GM13976 (cell line): Measurements from ENCODE around the gene TMA16.

Experiments used
- DNase-seq: peaks from one replicate; pipeline ENCODE4 v3.0.0; 2012; ENCODE audit warnings: low spot score
- in situ Hi-C: fragments of 300-500 bp; cut with MboI; formaldehyde crosslinking; loops from one replicate; pipeline ENCODE4 v1.12.0; 2022; ENCODE audit warnings: low sequenced_read_pairs, mixed read lengths, inconsistent platforms; ENCODE audit not compliant: unreplicated experiment
- TF ChIP-seq, protein P1 (sequence below): IDR thresholded peaks from 2 replicates; pipeline ENCODE4 v1.5.1; 2012; ENCODE audit warnings: borderline replicate concordance, mild to moderate bottlenecking; ENCODE audit not compliant: insufficient read depth; ENCODE audit errors: extremely low read depth, missing control alignments, control extremely low read depth

Gene TMA16

DNA sequence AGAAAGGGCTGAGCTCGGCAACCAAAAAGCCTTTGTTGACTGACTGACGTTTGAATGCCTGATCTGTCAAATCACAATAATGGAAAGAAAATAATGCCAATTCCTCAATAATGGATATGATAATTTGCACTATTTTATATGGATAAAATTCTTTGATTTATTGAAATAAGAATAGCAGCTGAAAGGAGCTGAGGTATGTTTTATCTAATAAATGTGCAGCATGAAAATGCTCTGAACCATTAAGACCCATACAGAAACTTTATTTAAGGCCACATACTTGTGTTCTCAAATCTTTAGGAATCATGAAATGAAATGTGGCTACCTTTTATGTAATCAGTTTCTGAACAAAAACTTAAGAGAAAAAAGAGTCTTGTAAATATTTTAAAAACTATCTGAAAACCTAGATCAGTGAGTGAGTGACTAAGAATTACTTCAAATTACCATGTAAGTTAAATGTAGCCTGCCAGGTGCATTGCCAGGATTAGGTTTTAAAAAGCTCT lies 69.8 kb downstream of the TMA16 start:
- in situ Hi-C loops: no loop called here

GRCh38 chr4:163565226-163566135 lies 71.0 kb downstream of the TMA16 start:
- TF ChIP-seq, protein P1, sequence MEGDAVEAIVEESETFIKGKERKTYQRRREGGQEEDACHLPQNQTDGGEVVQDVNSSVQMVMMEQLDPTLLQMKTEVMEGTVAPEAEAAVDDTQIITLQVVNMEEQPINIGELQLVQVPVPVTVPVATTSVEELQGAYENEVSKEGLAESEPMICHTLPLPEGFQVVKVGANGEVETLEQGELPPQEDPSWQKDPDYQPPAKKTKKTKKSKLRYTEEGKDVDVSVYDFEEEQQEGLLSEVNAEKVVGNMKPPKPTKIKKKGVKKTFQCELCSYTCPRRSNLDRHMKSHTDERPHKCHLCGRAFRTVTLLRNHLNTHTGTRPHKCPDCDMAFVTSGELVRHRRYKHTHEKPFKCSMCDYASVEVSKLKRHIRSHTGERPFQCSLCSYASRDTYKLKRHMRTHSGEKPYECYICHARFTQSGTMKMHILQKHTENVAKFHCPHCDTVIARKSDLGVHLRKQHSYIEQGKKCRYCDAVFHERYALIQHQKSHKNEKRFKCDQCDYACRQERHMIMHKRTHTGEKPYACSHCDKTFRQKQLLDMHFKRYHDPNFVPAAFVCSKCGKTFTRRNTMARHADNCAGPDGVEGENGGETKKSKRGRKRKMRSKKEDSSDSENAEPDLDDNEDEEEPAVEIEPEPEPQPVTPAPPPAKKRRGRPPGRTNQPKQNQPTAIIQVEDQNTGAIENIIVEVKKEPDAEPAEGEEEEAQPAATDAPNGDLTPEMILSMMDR: no peak
- DNase-seq: no peak
- in situ Hi-C loops: no loop called here

More for the DNA sequence above, 69.8 kb downstream of the TMA16 start:
- TF ChIP-seq, protein P1: no peak
- DNase-seq: no peak

GRCh38 chr4:163566257-163566796 lies 71.8 kb downstream of the TMA16 start:
- TF ChIP-seq, protein P1: no peak
- in situ Hi-C loops: no loop called here
- no peak for DNase-seq

- TF ChIP-seq, protein P1: no peak
- in situ Hi-C loops: no loop called here
These were observed 74.4 kb downstream of the TMA16 start for GRCh38 chr4:163568843-163569242.

More at GRCh38 chr4:163568843-163569242, 74.4 kb downstream of the TMA16 start:
- DNase-seq: no peak
